Eye (tissue), 1 donor: ENCODE measurements around the gene ALDH1A3.

ENCODE experiments used
- DNase-seq: peaks from one replicate; pipeline ENCODE4 v3.0.0-alpha.2; 2015

The ALDH1A3 gene

DNA sequence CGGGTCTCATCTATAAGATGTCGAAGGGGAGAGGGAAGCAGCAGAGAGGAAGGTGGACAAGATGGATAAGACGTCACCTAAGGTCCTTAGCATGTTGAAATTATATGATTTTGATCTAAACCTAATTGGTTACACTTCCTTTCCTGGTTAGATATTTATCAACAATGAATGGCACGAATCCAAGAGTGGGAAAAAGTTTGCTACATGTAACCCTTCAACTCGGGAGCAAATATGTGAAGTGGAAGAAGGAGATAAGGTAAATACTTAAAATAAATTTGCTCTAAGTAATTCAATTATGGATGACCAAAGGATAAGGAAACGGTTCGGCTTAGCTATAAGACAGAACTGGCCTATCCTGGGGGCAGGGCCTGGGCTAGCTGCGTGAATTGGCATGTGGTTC lies 5.5 kb downstream of the ALDH1A3 start:
- no peak for DNase-seq

DNA sequence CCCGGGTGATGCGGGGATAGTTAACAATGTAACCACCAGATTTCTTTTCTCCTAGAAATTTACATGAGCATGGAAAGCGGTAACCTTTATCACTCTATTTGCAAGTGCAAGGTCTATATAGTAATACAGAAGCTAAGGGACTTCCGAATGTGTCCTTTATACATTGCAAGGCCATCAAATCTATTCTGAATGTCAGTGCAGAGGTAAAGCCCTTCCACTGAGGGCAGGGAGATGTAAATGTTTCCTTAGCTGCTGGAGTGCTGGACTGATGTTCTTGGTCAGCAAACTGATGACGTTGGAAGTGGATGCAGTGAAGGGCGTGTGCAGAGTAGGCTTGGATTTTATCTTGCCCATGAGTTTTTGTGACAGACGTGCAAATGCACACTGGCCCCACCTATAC lies 6.2 kb downstream of the ALDH1A3 start:
- no peak for DNase-seq

DNA sequence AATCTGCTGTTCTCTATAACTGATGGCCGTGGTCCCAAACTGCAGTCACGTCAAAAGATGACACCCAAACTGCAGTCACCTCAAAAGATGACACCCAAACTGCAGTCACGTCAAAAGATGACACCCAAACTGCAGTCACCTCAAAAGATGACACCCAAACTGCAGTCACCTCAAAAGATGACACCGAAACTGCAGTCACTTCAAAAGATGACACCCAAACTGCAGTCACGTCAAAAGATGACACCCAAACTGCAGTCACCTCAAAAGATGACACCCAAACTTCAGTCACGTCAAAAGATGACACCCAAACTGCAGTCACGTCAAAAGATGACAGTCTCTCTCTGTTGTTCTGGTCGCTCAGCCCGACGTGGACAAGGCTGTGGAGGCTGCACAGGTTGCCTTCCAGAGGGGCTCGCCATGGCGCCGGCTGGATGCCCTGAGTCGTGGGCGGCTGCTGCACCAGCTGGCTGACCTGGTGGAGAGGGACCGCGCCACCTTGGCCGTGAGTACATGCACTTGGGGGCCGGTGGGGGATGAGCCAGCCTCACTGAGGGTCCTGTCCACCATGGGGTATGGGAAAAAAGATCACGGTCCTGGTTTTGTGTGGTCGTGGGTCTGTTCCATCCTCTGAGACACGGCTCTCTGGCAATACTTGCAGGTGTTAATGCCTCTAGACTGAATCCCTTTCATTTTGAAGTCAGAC lies 7.7 kb downstream of the ALDH1A3 start:
- no peak for DNase-seq

DNA sequence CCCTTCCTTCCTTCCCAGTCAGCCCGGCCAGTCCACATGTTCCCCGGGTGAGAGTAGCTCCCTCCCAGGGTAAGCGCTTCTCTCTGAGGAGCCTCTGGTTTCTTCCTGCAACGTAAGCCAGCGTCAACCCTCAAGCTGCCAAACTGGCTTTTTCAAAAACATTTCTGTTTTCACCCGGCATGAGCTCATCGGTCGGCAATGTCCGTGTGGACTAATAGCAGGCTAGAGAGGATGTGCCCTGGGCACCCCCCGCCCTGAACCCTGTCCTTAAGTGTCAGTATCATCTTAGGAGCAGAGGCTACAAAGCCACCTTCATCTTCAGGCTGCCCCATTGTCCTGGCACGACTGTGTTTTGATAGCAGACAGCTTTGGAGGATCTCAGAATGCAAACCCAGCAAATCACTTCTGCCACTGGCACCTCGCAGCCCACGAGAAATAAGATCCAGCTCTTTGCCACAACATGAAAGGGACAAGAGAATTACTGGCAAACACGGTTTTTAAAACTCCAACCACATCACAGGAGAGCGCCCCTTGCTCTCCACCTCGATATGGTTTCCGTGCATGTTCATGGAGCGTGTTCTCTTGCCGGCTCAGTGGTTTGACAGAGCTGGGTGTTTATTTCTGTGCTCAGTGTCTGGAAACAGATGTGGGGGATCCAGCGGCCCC lies 9.9 kb downstream of the ALDH1A3 start:
- DNase-seq: peak; percentile 69

- DNase-seq: no peak
Observed at GRCh38 chr15:100890051-100890720, 10.6 kb downstream of the ALDH1A3 start.

DNA sequence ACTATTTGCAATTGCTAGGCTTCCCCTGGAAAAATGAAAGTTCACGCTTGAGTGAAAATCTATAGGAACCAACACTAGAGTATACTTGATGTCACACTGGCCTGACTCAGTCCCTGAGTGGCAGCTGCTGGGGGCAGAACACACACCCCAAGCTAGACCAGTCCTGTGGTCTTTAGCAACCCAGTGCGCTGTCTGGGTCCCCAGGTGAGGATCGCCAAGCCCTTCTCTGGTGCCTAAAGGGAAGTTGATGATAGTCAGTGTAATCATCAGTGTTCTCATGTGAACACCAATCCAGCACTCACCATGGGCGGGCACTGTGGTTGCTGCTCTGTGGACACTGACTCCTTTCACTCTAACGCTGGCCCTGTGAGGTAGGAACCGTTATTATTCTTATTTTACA lies 11.2 kb downstream of the ALDH1A3 start:
- no peak for DNase-seq

DNA sequence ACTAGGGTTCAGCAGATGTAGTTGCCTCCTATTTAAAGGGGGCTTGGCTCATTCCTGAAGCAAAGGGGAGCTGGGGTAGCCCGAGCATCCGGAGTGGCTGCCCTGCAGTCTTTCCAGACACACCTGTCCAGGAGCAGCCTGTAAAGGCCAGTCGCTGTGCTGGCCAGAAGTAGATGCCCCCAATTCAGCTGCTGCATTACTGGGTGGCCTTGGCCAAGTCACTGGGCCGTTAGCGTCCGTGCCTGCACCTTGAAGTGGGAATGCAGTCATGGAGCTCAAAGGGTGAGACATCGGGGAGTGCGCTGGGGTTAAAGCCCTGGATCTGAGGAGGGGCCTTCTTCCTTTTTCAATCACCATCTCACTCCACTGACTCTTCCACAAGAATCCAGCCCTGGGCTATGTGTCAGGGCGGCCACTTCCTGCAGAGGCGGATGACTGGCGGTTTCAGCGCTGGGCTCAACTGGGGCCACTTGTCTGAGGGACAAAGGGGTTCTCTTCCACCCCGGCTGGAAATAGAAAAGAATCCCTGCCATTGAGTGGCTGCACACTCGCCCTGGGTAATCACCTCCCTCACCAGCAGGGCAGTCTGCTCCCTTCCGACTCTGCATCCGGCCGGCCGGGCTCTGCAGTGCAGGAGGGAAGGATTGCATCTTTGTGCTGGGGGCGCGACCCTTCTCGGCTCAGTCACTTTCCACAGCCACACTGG lies 11.8 kb downstream of the ALDH1A3 start:
- DNase-seq: peak; percentile 44

GRCh38 chr15:100892013-100892355 lies 12.4 kb downstream of the ALDH1A3 start:
- no peak for DNase-seq

DNA sequence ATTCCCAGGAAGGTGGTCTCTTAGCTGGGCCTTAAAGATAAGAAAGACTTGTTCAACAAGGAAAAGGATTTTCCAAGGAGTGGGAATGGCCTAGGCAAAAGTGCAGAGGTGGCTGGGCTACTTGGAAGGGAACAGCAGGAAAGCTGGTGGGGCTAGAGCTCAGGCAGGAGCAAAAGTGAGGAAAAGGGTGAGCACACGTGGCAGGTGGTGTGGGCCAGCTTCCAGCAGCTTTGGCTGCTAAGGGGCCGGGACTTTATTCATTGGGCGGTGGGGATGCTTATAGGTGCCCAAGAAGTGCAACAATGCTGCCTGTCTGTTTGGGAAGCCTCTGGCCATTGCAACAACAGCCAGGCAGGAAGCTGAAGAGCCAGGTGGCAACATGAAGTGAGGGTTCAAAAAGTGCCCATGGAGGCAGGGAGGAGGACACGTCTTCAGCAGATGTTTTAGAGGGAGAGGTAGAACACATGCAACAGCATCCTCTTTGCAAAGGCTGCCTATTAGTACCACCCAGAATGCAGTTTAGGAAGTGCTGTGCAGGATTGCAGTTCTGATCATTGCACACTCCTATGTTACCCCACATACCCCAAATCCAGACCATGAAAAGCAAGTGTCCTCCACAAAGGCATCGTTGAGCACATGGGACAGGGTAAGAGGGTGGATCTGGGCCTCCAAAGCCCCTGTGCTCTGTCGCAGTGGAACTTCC lies 13.8 kb downstream of the ALDH1A3 start:
- DNase-seq: no peak

- DNase-seq: no peak
Observed at GRCh38 chr15:100893964-100894295, 14.3 kb downstream of the ALDH1A3 start.

GRCh38 chr15:100895721-100896120 lies 16.1 kb downstream of the ALDH1A3 start:
- no peak for DNase-seq

- no peak for DNase-seq
Observed at GRCh38 chr15:100897221-100898151, 17.9 kb downstream of the ALDH1A3 start.

DNA sequence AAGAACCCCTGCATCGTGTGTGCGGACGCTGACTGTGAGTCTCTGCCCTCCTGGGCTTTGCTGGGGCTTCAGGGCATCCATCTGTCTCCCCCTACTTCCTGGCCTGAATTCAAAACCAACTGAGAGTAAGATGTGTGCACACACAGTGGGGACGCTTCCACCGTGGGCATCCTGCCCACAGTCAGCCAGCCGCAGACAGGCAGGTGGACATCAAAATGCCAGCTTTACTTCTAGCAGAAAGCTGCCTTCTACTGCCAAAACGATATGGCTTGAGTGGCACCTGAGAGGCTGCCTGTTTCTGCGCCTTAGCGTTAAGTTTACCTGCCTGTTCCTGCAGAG lies 18.5 kb downstream of the ALDH1A3 start:
- no peak for DNase-seq

DNA sequence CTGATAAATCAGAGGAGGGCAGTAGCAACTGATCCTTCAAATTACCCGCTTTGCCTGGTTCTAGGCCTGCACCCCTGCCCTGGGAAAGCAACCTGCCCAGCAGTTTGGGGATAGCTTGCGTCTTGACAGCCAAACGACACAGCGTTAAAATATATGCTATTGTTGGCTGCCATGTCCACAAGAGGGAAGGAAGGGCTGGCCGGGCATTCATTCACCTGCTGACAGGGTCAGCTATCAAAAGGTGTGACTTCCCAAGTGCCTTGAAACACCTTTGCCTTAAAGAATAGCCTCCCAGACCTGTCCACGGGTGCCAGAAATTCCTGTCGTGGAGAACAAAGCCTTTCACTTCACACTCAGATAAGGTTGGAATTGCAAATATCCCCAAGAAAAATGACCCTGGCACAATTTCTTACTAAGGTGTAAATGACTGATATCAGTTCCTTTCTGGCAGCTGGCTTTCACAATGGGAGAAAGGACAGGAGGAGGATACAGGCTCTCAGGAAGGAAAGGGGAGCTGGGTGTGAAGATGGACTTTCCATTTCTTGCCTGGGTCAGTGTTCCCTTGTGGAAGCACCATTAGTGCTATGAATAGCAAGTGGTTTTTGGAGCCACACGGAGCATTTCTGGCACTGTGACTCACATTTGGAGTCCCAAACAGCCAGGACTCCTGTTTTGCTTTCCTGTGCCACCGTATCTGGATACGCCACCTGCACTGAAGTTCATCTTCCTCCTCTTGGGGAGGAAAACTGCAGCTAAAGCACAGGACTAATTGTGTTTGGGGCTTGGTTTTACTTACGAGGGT lies 19.2 kb downstream of the ALDH1A3 start:
- no peak for DNase-seq

DNA sequence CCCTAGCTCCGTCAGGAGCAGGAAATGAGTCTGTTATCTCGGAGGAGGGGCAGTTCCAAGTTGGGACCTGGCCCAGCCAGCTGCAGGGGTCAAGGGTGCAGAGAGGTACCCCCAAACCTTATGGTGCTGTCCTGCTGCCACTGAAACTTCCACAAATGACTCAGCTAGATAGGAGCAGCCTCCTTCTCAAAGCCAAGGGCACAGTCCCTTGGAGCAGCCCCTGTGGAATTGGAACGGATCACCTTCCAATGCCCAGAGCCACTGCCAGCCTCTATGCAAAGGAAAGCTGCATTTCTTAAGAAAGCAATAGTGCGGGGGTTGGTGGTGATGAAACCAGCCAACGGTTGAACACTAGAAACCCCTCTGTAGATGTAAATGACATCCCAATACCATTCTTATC lies 20.0 kb downstream of the ALDH1A3 start:
- DNase-seq: no peak

DNA sequence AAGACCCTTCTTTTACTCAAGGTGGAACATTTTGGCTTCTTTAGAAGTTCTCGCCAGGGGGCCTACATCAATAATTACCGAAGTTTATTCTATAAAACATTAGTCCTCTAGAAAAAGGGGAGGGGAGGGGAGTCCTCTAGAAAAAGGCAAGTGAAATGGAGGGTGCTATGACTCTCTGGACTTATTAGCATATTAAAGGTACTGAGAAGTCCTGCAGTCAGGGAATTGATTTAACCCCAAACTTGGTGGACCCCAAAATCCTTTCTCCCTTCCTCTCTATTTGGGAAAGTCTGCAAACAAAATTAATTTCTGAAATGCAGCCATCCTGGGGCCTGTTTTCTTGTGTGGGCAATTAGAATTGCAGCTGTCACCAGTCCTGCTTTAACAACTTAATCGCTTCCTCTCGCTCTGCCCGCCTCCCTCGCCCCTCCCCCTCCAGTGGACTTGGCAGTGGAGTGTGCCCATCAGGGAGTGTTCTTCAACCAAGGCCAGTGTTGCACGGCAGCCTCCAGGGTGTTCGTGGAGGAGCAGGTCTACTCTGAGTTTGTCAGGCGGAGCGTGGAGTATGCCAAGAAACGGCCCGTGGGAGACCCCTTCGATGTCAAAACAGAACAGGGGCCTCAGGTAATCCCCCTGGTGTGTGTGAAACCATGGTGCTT lies 20.6 kb downstream of the ALDH1A3 start:
- DNase-seq: no peak

GRCh38 chr15:100900795-100901169 lies 21.2 kb downstream of the ALDH1A3 start:
- DNase-seq: no peak

- DNase-seq: no peak
Observed at GRCh38 chr15:100901296-100901695, 21.7 kb downstream of the ALDH1A3 start.

DNA sequence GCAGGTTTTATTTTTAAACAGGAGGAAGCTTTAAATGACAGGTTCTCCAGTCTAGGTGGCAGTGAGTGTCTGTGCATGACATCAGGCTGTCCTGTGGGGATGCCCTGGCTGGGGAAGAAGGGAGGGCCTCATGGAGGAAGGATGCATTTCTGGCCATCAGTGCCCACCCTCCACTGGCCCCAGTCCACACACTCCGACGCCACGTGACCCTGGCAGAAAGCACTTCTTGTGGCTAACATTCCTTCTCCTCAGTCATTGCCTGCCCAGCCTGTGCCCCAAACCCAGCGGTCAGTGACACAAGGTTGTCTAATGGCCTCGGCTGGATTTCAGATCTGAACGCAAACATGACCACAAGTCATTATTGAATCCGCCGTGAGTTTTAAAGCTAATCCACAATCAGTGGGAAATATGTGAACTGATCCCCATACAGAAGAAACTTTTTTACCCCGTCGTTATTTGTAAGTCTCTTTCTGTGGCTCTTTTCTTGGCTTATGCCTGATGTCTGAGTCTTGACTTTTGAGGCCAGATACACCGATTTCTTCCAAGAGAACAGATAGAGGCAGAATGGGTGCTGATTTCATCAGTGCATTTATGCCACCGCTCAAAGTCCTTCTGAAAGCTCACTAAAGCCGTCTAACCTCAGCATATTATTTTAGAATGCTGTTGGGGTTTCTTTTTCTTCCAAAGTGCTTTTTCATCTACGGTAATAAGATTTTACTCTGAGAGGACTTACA lies 22.2 kb downstream of the ALDH1A3 start:
- no peak for DNase-seq
